Left lung (tissue), 10 donors: ENCODE results near the gene MARCHF9. TPM values are rescaled to one million over a fixed set of nuclear protein-coding genes. Genes with fewer than 3 reads are reported as not detected.
A peak's percentile ranks its signal among the peaks of the same experiment; 100 is the strongest.

Experiments
- ATAC-seq: fragments of 200-7000 bp; cut with Tn5 transposase; one replicate; pipeline ENCODE4 v1.9.1; 2020; ENCODE audit warnings: moderate library complexity
- DNase-seq, 4 donors: peaks; one replicate each; pipeline ENCODE4 v3.0.0-alpha.2; 2013 to 2020
- H3K27ac ChIP-seq, 2 donors: fragments of 200-600 bp; sonication (generic) in 1 of 2; one replicate each; pipeline versions ENCODE4 v1.5.0 to v1.8.0; 2020 to 2021
- H3K27me3 ChIP-seq, 2 donors: fragments of 200-600 bp; sonication (generic) in 1 of 2; one replicate each; pipeline versions ENCODE4 v1.5.0 to v1.8.0; 2020 to 2021
- H3K36me3 ChIP-seq, 2 donors: fragments of 200-600 bp; sonication (generic) in 1 of 2; one replicate each; pipeline versions ENCODE4 v1.5.0 to v1.8.0; 2020 to 2021
- H3K4me1 ChIP-seq, 2 donors: fragments of 200-600 bp; one replicate each; pipeline ENCODE4 v1.8.0; 2021
- H3K4me3 ChIP-seq, 2 donors: fragments of 200-600 bp; sonication (generic) in 1 of 2; one replicate each; pipeline versions ENCODE4 v1.5.0 to v1.8.0; 2020 to 2021; ENCODE audit warnings: mild to moderate bottlenecking in 1 of 2
- H3K9me3 ChIP-seq, 2 donors: fragments of 200-600 bp; sonication (generic) in 1 of 2; one replicate each; pipeline versions ENCODE4 v1.5.0 to v1.8.0; 2020 to 2021
- intact Hi-C, 2 donors: fragments of 100-400 bp; cut with DNase I; formaldehyde crosslinking; loops; one replicate each; pipeline versions ENCODE4 v1.11.2 to v1.14.2; 2022
- polyA plus RNA-seq, 6 donors: library from polyadenylated mRNA; unstranded; fragments of 120-200 nt; gene quantifications; one replicate each; pipeline ENCODE4 v1.2.1, GENCODE V29; 2013; ENCODE audit not compliant: insufficient read length in 6 of 6
- total RNA-seq, 2 donors: library from RNA; stranded (reverse); fragmentation: NEBNext Ultra II Directional; extraction: Animal tissue kit (Norgen Biotek cat#: 25700); gene quantifications; one replicate each; pipeline ENCODE4 v1.2.1, GENCODE V29; 2021
- TF ChIP-seq, protein P1 (sequence below), 2 donors: fragments of 200-600 bp; sonication (generic) in 1 of 2; IDR thresholded peaks; one replicate each; pipeline versions ENCODE4 v1.5.0 to v1.8.0; 2021; ENCODE audit warnings: antibody characterized with exemption in 2 of 2
- donor health status: DM: no; HTN: yes; CAD: no.
- donor health status: DM: no; HTN: no; CAD: no.

Gene MARCHF9
- total and polyA plus RNA-seq, 8 donors = 16.5 to 22.6 (median 19.5) TPM

DNA sequence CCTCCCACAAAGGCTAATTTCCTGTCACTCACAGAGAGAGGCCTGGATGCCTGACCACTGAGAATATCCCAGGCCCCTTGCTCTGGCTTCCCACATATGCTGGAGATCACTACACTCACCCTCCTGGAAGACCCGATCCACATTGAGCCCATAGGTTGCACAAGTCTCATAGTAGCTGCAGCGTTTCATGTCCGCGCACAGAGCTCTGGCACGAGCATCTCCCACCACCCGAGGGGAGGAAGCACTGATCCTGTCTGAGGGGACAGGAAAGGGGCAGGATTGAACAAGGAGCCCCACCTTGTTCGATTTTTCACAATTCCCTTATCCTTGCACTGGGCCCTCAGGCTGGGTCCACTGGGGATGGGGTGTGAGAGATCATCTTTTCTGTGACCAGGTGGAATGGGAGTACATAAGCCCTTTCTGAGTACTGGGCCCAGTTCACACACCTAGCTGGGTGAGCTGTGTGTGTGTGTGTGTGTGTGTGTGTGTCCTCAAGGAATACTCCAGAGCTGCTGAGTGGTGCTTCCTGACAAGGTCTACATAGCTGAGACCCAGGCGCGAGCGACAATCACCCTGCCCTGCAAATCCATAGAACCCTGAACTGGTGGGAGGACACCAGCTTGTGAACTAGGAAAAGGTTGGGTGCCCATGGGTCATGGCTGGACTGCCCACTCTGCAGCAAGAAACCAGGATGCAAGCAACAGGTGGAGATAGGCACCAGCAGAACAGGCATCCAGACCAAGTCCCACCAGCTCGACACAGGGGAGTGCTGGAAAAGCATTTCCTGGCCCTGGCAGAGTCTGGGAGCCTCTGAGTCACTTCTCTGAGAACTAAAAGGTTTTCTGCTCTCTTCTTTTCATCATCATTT lies 21.9 kb upstream of the MARCHF9 start:
- peaks cover 9 to 24% of the 10 kb centered on the region in 2 donors for H3K4me1 ChIP-seq
- H3K27ac ChIP-seq = no peak overlapping the region
- intact Hi-C loops = no loop called here
- TF ChIP-seq, protein P1, sequence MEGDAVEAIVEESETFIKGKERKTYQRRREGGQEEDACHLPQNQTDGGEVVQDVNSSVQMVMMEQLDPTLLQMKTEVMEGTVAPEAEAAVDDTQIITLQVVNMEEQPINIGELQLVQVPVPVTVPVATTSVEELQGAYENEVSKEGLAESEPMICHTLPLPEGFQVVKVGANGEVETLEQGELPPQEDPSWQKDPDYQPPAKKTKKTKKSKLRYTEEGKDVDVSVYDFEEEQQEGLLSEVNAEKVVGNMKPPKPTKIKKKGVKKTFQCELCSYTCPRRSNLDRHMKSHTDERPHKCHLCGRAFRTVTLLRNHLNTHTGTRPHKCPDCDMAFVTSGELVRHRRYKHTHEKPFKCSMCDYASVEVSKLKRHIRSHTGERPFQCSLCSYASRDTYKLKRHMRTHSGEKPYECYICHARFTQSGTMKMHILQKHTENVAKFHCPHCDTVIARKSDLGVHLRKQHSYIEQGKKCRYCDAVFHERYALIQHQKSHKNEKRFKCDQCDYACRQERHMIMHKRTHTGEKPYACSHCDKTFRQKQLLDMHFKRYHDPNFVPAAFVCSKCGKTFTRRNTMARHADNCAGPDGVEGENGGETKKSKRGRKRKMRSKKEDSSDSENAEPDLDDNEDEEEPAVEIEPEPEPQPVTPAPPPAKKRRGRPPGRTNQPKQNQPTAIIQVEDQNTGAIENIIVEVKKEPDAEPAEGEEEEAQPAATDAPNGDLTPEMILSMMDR (IDR thresholded peaks at IDR 0.05) = no peak
- peaks cover 0 to 77% of the 10 kb centered on the region in 2 donors for H3K36me3 ChIP-seq
- no peak for DNase-seq
- peaks cover 30 to 55% of the 10 kb centered on the region in 2 donors for H3K27me3 ChIP-seq
- H3K9me3 ChIP-seq = no peaks in the 10 kb centered on the region
- ATAC-seq = no peak
- H3K4me3 ChIP-seq = no peak overlapping the region

DNA sequence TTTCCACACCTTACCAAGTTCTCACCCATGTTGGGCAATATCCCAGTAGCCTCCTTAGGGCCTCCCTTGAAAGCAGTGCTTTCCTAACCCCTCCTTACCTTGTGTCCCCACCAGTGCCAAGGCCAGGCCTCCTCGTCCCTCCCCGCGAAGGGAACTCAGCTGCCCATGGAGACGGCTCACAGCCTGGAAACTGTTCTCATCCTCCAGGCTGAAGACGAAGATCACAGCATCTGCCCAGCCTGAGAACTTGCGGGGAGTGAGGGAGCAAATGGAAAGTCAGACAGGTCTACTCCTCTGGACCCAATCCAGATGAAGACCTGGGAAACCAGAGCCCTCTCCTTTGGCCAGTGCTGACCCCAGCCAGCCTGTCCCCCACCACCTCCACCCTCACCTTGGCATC lies 21.0 kb upstream of the MARCHF9 start:
- Histone ChIP-seq H3K9me3 (no peaks in the 10 kb centered on the region), H3K36me3 (peaks cover 0 to 69% of the 10 kb centered on the region in 2 donors), H3K4me1 (peaks cover 13 to 30% of the 10 kb centered on the region in 2 donors), H3K4me3 (no peak overlapping the region), H3K27me3 (peaks cover 37 to 64% of the 10 kb centered on the region in 2 donors), H3K27ac (no peak overlapping the region)
- peak in 1 of 4 donors; percentile 54 for DNase-seq
- ATAC-seq = no peak
- TF ChIP-seq, protein P1 (IDR thresholded peaks at IDR 0.05) = no peak
- intact Hi-C loops = no loop called here

GRCh38 chr12:57734591-57734990 lies 20.3 kb upstream of the MARCHF9 start:
- DNase-seq (no peak), ATAC-seq (no peak)
- Histone ChIP-seq H3K4me3 (no peak overlapping the region), H3K27ac (no peak overlapping the region), H3K27me3 (peaks cover 44 to 71% of the 10 kb centered on the region in 2 donors), H3K4me1 (peaks cover 13 to 31% of the 10 kb centered on the region in 2 donors), H3K9me3 (no peaks in the 10 kb centered on the region), H3K36me3 (peaks cover 0 to 66% of the 10 kb centered on the region in 2 donors)
- TF ChIP-seq, protein P1 (IDR thresholded peaks at IDR 0.05) = no peak
- intact Hi-C loops = no loop called here

DNA sequence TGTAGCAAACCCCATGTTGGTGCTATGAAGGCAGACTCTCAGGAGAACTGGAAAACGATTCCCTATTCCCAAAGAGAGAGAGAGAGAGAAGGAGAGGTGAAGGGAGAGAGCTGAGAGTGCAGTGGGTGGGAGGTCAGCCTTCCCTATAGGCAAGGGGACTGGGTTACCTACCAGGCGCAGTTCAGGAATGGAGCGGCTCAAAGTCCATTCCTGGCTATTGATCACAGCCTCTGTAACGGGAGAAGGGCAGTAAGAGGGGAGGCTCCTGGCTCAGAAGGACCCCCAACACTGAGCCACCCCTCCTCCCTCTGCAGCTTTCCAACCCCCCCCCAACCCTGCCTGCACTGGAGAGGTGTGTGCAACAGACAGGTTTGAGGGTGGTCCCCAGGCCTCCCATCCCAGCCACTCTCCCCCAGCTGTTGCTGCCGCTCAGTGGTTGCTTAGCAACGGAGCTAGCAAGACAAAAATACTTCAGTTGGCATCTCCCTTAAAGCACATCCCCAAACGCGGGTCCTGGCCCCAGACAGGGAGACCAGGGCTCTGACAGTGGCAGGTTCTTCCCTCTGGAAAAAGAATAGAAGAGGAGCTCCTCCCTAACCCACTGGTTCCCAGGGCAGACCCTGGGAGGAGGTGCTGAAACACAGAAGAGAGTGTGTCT lies 19.6 kb upstream of the MARCHF9 start:
- H3K27me3 ChIP-seq = peaks cover 48 to 78% of the 10 kb centered on the region in 2 donors

More for the DNA sequence above, 19.6 kb upstream of the MARCHF9 start:
- ATAC-seq = no peak
- Histone ChIP-seq H3K4me3 (no peak overlapping the region), H3K36me3 (peaks cover 0 to 59% of the 10 kb centered on the region in 2 donors), H3K27ac (no peak overlapping the region), H3K9me3 (no peaks in the 10 kb centered on the region), H3K4me1 (peaks cover 13 to 36% of the 10 kb centered on the region in 2 donors)
- peak in 1 of 4 donors; percentile 36 for DNase-seq
- intact Hi-C loops = no loop called here
- TF ChIP-seq, protein P1 (IDR thresholded peaks at IDR 0.05) = no peak
